NCI-H460 (cell line): ENCODE measurements around the gene PCDHA12. TPM values are rescaled to one million over a fixed set of nuclear protein-coding genes. Genes with fewer than 3 reads are reported as not detected.
"Not testable (repeated sequence)": the region's sequence is repeated elsewhere in the genome, so short reads cannot be mapped to it uniquely, and the experiment has no call there.

Source experiments
- DNase-seq: peaks from one replicate; pipeline ENCODE4 v3.0.0-alpha.2; 2016; ENCODE audit warnings: low read depth; ENCODE audit errors: extremely low read depth
- polyA plus RNA-seq: library from polyadenylated mRNA; depleted of rRNA; stranded (reverse); fragments of >200 nt; gene quantifications from 2 replicates; pipeline ENCODE4 v1.2.3, GENCODE V29; 2014; cell fraction: nucleus; rRNA removed
- total RNA-seq: library from RNA; depleted of rRNA; stranded (reverse); fragments of >200 nt; shearing (Covaris generic); gene quantifications from 2 replicates; pipeline ENCODE4 v1.2.3, GENCODE V29; 2014; rRNA removed

The PCDHA12 gene
- 4.4 and 5.6 TPM in 2 replicates for total RNA-seq
- 2.8 and 3.3 TPM in 2 replicates for polyA plus RNA-seq

- DNase-seq: peak; percentile 77
These were observed at the start of gene PCDHA12 for GRCh38 chr5:140875085-140876065. Gene PCDHA12, plus strand, starts transcription at chr5:140875308. Its CDS starts 165 bp downstream, at chr5:140875473.

DNA sequence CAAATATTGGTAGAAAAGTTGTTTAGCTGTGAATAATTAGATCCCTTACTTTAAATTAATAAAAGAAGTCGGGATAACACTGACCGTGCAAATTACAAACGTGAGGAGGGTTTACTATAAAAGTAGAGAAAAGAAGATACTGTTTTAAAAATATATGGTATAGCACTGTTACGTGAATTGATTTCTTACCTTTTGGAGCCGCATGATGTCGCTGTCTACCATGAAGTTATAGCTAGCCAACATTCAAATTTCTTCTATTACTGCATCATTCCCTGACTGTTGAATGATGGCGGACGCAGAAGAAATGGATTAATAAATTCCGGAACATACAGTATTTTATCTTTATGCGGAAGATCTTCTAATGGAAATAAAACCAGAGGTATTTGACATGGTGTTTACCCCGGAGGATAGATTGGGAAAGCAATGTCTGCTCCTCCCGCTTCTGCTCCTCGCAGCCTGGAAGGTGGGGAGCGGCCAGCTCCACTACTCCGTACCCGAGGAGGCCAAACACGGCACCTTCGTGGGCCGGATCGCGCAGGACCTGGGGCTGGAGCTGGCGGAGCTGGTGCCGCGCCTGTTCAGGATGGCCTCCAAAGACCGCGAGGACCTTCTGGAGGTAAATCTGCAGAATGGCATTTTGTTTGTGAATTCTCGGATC is 47.3 kb upstream of the PCDHA12 start, which contains the start of gene PCDHA6:
Gene PCDHA6 (plus strand): TSS at position 257 of the 658 bp plus-strand sequence. CDS start 132 bp downstream, at position 389.
- no peak for DNase-seq

- DNase-seq: no peak
These were observed 46.8 kb upstream of the PCDHA12 start for GRCh38 chr5:140828362-140828737.

DNA sequence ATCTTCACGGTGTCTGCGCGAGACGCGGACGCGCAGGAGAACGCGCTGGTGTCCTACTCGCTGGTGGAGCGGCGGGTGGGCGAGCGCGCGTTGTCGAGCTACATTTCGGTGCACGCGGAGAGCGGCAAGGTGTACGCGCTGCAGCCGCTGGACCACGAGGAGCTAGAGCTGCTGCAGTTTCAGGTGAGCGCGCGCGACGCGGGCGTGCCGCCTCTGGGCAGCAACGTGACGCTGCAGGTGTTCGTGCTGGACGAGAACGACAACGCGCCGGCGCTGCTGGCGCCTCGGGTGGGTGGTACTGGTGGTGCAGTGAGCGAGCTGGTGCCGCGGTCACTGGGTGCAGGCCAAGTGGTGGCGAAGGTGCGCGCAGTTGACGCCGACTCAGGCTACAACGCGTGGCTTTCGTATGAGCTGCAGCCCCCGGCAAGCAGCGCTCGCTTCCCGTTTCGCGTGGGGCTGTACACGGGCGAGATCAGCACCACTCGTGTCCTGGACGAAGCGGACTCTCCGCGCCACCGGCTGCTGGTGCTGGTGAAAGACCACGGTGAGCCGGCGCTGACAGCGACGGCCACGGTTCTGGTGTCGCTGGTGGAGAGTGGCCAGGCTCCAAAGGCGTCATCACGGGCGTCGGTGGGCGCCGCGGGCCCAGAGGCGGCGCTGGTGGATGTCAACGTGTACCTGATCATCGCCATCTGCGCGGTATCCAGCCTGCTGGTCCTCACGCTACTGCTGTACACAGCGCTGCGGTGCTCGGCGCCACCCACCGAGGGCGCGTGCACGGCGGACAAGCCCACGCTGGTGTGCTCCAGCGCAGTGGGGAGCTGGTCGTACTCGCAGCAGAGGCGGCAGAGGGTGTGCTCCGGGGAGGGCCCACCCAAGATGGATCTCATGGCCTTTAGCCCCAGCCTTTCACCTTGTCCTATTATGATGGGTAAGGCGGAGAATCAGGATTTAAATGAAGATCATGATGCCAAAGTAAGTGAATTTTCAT is 45.3 kb upstream of the PCDHA12 start:
- DNase-seq: not testable (repeated sequence)

GRCh38 chr5:140833993-140834392 is 41.1 kb upstream of the PCDHA12 start, which contains the start of gene PCDHA7:
Gene PCDHA7, plus strand, starts transcription at chr5:140834269. Its CDS starts 115 bp downstream, at chr5:140834384.
- DNase-seq: peak; percentile 26

- DNase-seq: not testable (repeated sequence)
These were observed 40.6 kb upstream of the PCDHA12 start for GRCh38 chr5:140834439-140835008.

GRCh38 chr5:140835622-140836510 is 39.2 kb upstream of the PCDHA12 start:
- DNase-seq: no peak

- peak; percentile 46 for DNase-seq
These were observed 33.8 kb upstream of the PCDHA12 start, which contains the start of gene PCDHA8 for GRCh38 chr5:140840978-140841962. Gene PCDHA8, plus strand, starts transcription at chr5:140841187. Its CDS starts 135 bp downstream, at chr5:140841322.

DNA sequence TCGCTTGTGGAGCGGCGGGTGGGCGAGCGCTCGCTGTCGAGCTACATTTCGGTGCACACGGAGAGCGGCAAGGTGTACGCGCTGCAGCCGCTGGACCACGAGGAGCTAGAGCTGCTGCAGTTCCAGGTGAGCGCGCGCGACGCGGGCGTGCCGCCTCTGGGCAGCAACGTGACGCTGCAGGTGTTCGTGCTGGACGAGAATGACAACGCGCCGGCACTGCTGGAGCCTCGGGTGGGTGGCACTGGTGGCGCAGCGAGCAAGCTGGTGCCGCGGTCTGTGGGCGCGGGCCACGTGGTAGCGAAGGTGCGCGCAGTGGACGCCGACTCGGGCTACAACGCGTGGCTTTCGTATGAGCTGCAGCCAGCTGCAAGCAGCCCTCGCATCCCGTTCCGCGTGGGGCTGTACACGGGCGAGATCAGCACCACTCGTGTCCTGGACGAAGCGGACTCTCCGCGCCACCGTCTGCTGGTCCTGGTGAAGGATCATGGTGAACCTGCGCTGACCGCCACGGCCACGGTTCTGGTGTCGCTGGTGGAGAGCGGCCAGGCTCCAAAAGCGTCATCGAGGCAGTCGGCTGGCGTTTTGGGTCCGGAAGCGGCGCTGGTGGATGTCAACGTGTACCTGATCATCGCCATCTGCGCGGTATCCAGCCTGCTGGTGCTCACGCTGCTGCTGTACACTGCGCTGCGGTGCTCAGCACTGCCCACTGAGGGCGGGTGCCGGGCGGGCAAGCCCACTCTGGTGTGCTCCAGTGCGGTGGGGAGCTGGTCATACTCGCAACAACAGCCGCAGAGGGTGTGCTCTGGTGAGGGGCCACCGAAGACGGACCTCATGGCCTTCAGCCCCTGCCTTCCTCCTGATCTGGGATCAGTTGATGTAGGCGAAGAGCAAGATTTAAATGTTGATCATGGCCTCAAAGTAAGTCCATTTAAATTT is 32.0 kb upstream of the PCDHA12 start:
- DNase-seq: no peak

DNA sequence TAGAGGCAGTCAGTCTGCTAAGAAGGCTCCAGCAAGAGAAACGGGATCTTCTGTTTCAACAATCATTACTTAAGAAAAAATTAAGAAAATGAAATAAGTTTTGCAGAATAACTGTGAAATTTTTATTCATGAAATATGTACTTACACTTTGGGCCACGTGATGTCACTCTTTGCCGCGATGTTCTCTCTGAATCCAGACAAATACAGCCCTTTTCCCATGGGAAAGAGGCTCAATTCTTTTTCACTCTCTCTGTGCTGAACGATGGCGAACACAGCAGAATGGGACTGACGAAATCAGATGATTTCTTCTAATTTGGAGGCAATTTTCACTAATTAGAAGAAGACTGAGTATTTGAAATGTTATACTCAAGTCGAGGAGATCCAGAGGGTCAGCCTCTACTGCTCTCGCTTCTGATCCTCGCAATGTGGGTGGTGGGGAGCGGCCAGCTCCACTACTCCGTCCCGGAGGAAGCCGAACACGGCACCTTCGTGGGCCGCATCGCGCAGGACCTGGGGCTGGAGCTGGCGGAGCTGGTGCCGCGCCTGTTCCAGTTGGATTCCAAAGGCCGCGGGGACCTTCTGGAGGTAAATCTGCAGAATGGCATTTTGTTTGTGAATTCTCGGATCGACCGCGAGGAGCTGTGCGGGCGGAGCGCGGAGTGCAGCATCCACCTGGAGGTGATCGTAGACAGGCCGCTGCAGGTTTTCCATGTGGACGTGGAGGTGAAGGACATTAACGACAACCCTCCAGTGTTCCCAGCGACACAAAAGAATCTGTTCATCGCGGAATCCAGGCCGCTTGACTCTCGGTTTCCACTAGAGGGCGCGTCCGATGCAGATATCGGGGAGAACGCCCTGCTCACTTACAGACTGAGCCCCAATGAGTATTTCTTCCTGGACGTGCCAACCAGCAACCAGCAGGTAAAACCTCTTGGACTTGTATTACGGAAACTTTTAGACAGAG is 26.7 kb upstream of the PCDHA12 start, which contains the start of gene PCDHA9:
Gene PCDHA9 (plus strand): TSS at position 244 of the 964 bp plus-strand sequence. CDS start 114 bp downstream, at position 358.
- peak; percentile 6 for DNase-seq

DNA sequence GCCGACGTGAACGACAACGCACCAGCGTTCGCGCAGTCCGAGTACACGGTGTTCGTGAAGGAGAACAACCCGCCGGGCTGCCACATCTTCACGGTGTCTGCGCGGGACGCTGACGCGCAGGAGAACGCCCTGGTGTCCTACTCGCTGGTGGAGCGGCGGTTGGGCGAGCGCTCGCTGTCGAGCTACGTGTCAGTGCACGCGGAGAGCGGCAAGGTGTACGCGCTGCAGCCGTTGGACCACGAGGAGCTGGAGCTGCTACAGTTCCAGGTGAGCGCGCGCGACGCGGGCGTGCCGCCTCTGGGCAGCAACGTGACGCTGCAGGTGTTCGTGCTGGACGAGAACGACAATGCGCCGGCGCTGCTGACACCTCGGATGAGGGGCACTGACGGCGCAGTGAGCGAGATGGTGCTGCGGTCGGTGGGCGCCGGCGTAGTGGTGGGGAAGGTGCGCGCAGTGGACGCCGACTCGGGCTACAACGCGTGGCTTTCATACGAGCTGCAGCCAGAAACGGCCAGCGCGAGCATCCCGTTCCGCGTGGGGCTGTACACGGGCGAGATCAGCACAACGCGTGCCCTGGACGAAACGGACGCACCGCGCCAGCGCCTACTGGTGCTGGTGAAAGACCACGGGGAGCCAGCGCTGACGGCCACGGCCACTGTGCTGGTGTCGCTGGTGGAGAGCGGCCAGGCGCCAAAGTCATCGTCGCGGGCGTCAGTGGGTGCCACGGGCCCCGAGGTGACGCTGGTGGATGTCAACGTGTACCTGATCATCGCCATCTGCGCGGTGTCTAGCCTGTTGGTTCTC is 25.1 kb upstream of the PCDHA12 start:
- DNase-seq: not testable (repeated sequence)

GRCh38 chr5:140855772-140856674 is 19.1 kb upstream of the PCDHA12 start, which contains the start of gene PCDHA10:
Gene PCDHA10, plus strand, starts transcription at chr5:140855897. Its CDS starts 152 bp downstream, at chr5:140856049.
- peak; percentile 39 for DNase-seq
